Endothelial cell of umbilical vein (primary cell): ENCODE data around the gene KCTD13. TPM values are rescaled to one million over a fixed set of nuclear protein-coding genes. Genes with fewer than 3 reads are reported as not detected.

ENCODE experiments used
- BruUV-seq: library from RNA; stranded (reverse); fragments of 400-500 nt; replicated peaks from 2 replicates; lab custom pipeline; 2021; lab: Mats Ljungman, UMichigan
- CTCF ChIA-PET: fragments of 300-600, 350-600 bp; sonication (Branson Sonifier 250); formaldehyde crosslinking; loops from one replicate; lab custom pipeline; 2021; ENCODE audit warnings: antibody characterized with exemption, inconsistent platforms; lab: Charles Lee
- POLR2A ChIA-PET: fragments of 300-600, 350-600 bp; sonication (Branson Sonifier 250); formaldehyde crosslinking; loops from one replicate; lab custom pipeline; 2021; ENCODE audit warnings: antibody characterized with exemption, inconsistent platforms; lab: Charles Lee
- DNase-seq: peaks from one replicate; pipeline ENCODE4 v3.0.0-alpha.2; 2011; ENCODE audit warnings: low read depth, low spot score
- FAIRE-seq: peaks from 2 replicates; lab custom pipeline; 2011; peaks lifted over from hg19 to GRCh38; lab: Jason Lieb, UNC
- H2AFZ ChIP-seq: 2 replicates; pipeline ENCODE4 v1.6.0; 2012; ENCODE audit warnings: low read depth, low read length, control low read depth, inconsistent platforms
- H3K27ac ChIP-seq: 2 replicates; pipeline ENCODE4 v1.5.1; 2011; ENCODE audit warnings: low read depth, mild to moderate bottlenecking, control low read depth, low read length, moderate library complexity; ENCODE audit not compliant: insufficient read depth
- H3K27me3 ChIP-seq, 2 experiments: 2 replicates each; pipeline versions ENCODE4 v1.6.0 to v1.6.1; 2011; ENCODE audit warnings: low read length in 2 of 2, mixed read lengths in 1 of 2; ENCODE audit not compliant: control insufficient read depth in 2 of 2, insufficient read depth in 2 of 2
- H3K36me3 ChIP-seq, 2 experiments: 2 replicates in 1 of 2; 3 replicates in 1 of 2; pipeline ENCODE4 v1.5.1; 2011; ENCODE audit warnings: low read length in 2 of 2, mild to moderate bottlenecking in 1 of 2, moderate library complexity in 1 of 2; ENCODE audit not compliant: control insufficient read depth in 2 of 2, insufficient read depth in 2 of 2; ENCODE audit errors: extremely low read depth in 1 of 2
- H3K4me1 ChIP-seq: 3 replicates; pipeline ENCODE4 v1.5.1; 2011; ENCODE audit warnings: mild to moderate bottlenecking, low read length; ENCODE audit not compliant: control insufficient read depth, insufficient read depth; ENCODE audit errors: extremely low read depth
- H3K4me2 ChIP-seq: 2 replicates; pipeline ENCODE4 v1.6.1; 2011; ENCODE audit warnings: low read length, control low read depth, mixed read lengths; ENCODE audit not compliant: insufficient read depth
- H3K4me3 ChIP-seq, 3 experiments: fragments of 200-600 bp in 1 of 3; sonication (generic), shearing (Covaris generic) in 1 of 3; replicated peaks in 1 of 3; 2 replicates each; pipeline ENCODE4 v1.5.1; 2011 to 2016; ENCODE audit warnings: control low read depth in 3 of 3, low read length in 3 of 3, mild to moderate bottlenecking in 2 of 3, inconsistent platforms in 1 of 3, low read depth in 1 of 3, moderate library complexity in 1 of 3; ENCODE audit not compliant: insufficient read depth in 1 of 3
- H3K79me2 ChIP-seq: 2 replicates; pipeline ENCODE4 v1.6.0; 2012; ENCODE audit warnings: low read length, inconsistent platforms; ENCODE audit not compliant: control insufficient read depth, insufficient read depth
- H3K9ac ChIP-seq: replicated peaks from 2 replicates; pipeline ENCODE3; 2011; ENCODE audit warnings: low read length, control low read depth; ENCODE audit not compliant: insufficient read depth; ENCODE audit errors: extremely low read depth
- H3K9me1 ChIP-seq: replicated peaks from 3 replicates; pipeline ENCODE4 v1.6.0; 2011; ENCODE audit warnings: mild to moderate bottlenecking, low read length; ENCODE audit not compliant: control insufficient read depth, insufficient read depth; ENCODE audit errors: extremely low read depth
- H3K9me3 ChIP-seq: replicated peaks from 2 replicates; pipeline ENCODE4 v1.5.1; 2012; ENCODE audit warnings: low read length, inconsistent platforms; ENCODE audit not compliant: control insufficient read depth, insufficient read depth
- H4K20me1 ChIP-seq: replicated peaks from 2 replicates; pipeline ENCODE3; 2011; ENCODE audit warnings: mild to moderate bottlenecking, low read length; ENCODE audit not compliant: control insufficient read depth, insufficient read depth; ENCODE audit errors: extremely low read depth
- EZH2 ChIP-seq: IDR thresholded peaks from 2 replicates; pipeline ENCODE4 v1.6.1; 2012; ENCODE audit warnings: borderline replicate concordance, low read depth, mild to moderate bottlenecking, moderate library complexity, low read length, inconsistent platforms; ENCODE audit not compliant: severe bottlenecking
- FOS ChIP-seq: IDR thresholded peaks from 2 replicates; pipeline ENCODE4 v1.6.1; 2011; ENCODE audit warnings: mild to moderate bottlenecking, low read length, moderate library complexity, borderline replicate concordance; ENCODE audit not compliant: insufficient read depth
- GATA2 ChIP-seq: IDR thresholded peaks from 2 replicates; pipeline ENCODE4 v1.7.0; 2011; ENCODE audit warnings: low read depth, mild to moderate bottlenecking, moderate library complexity, mixed read lengths, low read length; ENCODE audit not compliant: insufficient read length, insufficient read depth
- JUN ChIP-seq: IDR thresholded peaks from 2 replicates; pipeline ENCODE4 v1.6.1; 2011; ENCODE audit warnings: borderline replicate concordance, low read depth; ENCODE audit not compliant: insufficient read length, insufficient read depth
- MAX ChIP-seq: IDR thresholded peaks from 2 replicates; pipeline ENCODE4 v1.6.1; 2011; ENCODE audit not compliant: insufficient read depth, insufficient read length
- MYC ChIP-seq: IDR thresholded peaks from one replicate; pipeline ENCODE4 v1.6.1; 2011; ENCODE audit warnings: mild to moderate bottlenecking, low read depth, low read length
- POLR2A ChIP-seq: IDR thresholded peaks from 2 replicates; pipeline ENCODE4 v1.6.1; 2012; ENCODE audit warnings: low read depth, mild to moderate bottlenecking, control low read depth, low read length
- dilution Hi-C: fragments of 300-500 bp; cut with MboI; formaldehyde crosslinking; loops from one replicate; pipeline ENCODE4 v1.15.0; 2019; ENCODE audit warnings: low sequenced_read_pairs; ENCODE audit not compliant: extremely low pct_ligation_motif_present
- intact Hi-C: fragments of 100-400 bp; cut with micrococcal nuclease; formaldehyde crosslinking; loops from one replicate; pipeline ENCODE4 v1.10.0; 2022
- polyA plus RNA-seq, 4 experiments: library from polyadenylated mRNA; depleted of rRNA in 3 of 4; stranded (reverse) in 3 of 4; unstranded in 1 of 4; fragments of >200 nt; gene quantifications; 2 replicates each; pipeline versions ENCODE4 v1.2.1 to v1.2.3, GENCODE V29; 2011 to 2012; ENCODE audit warnings: missing spikeins in 1 of 4
- total RNA-seq: library from RNA; stranded (reverse); gene quantifications from 2 replicates; pipeline ENCODE4 v1.2.3, GENCODE V29; 2021

Gene KCTD13
- total and polyA plus RNA-seq, 2 donors (not counting 3 experiments of a cell fraction or from before 2014, with no cell fraction given), result 22.6 to 24.2 TPM

GRCh38 chr16:29943846-29944799 lies 18.1 kb upstream of the KCTD13 start:
- no peak overlapping the region for H3K9ac ChIP-seq
- POLR2A ChIA-PET, result no interaction called here
- no peaks in the 10 kb centered on the region for H3K79me2 ChIP-seq
- intact Hi-C loops, result no loop called here
- peak; percentile 53 for FAIRE-seq
- H3K4me1 ChIP-seq, result no peaks in the 10 kb centered on the region
- no peaks in the 10 kb centered on the region for H3K9me3 ChIP-seq
- no TSS peak for BruUV-seq
- H3K27me3 ChIP-seq, result no peaks in the 10 kb centered on the region
- H3K27ac ChIP-seq, result no peak overlapping the region
- H2AFZ ChIP-seq, result no peak overlapping the region
- no peaks in the 10 kb centered on the region for H3K9me1 ChIP-seq
- dilution Hi-C loops, result no loop called here
- no peak overlapping the region for H3K4me3 ChIP-seq
- TF ChIP-seq POLR2A, result no peak
- TF ChIP-seq JUN, result no peak
- no peak for TF ChIP-seq GATA2
- TF ChIP-seq EZH2, result no peak
- TF ChIP-seq MAX, result no peak
- TF ChIP-seq MYC, result no peak
- TF ChIP-seq FOS, result no peak
- CTCF ChIA-PET, result interaction anchor here (0.6 to 1.6 kb wide), 6 partner anchors 9 to 96 kb away, joined by 3 to 4 read pairs (median 3); partner anchors contain the start of genes KCTD13 and TMEM219
- H3K4me2 ChIP-seq, result no peak overlapping the region
- DNase-seq, result peak; percentile 38
- no peaks in the 10 kb centered on the region for H3K36me3 ChIP-seq
- no peaks in the 10 kb centered on the region for H4K20me1 ChIP-seq
